H9 (cell line): ENCODE results near the gene ZNF770. TPM values are rescaled to one million over a fixed set of nuclear protein-coding genes. Genes with fewer than 3 reads are reported as not detected.

Experiments used
- DNase-seq: peaks from one replicate; pipeline ENCODE4 v3.0.0-alpha.2; 2017
- H2AFZ ChIP-seq: one replicate; pipeline ENCODE4 v1.6.1; 2013; ENCODE audit warnings: mild to moderate bottlenecking, low read length, control low read depth, moderate library complexity
- H2AK5ac ChIP-seq: 2 replicates; pipeline ENCODE4 v1.6.1; 2013; ENCODE audit warnings: low read length, control low read depth, mixed read lengths; ENCODE audit not compliant: insufficient read length
- H2BK120ac ChIP-seq: one replicate; pipeline ENCODE4 v1.6.1; 2013; ENCODE audit warnings: low read depth, mild to moderate bottlenecking, low read length, control low read depth, inconsistent platforms; ENCODE audit not compliant: poor library complexity, severe bottlenecking
- H2BK12ac ChIP-seq: 2 replicates; pipeline ENCODE4 v1.6.1; 2013; ENCODE audit warnings: low read length, control low read depth, mixed read lengths, low read depth; ENCODE audit not compliant: insufficient read length
- H2BK15ac ChIP-seq: 2 replicates; pipeline ENCODE4 v1.6.1; 2013; ENCODE audit warnings: low read depth, low read length, control low read depth
- H2BK20ac ChIP-seq: one replicate; pipeline ENCODE4 v1.6.1; 2013; ENCODE audit warnings: low read depth, mild to moderate bottlenecking, low read length, control low read depth, inconsistent platforms; ENCODE audit not compliant: poor library complexity, severe bottlenecking
- H2BK5ac ChIP-seq: 2 replicates; pipeline ENCODE4 v1.6.1; 2013; ENCODE audit warnings: low read length, control low read depth, mixed read lengths; ENCODE audit not compliant: insufficient read length
- H3K14ac ChIP-seq: 2 replicates; pipeline ENCODE4 v1.6.1; 2013; ENCODE audit warnings: low read length, control low read depth; ENCODE audit not compliant: insufficient read depth
- H3K18ac ChIP-seq: 2 replicates; pipeline ENCODE4 v1.6.1; 2013; ENCODE audit warnings: low read depth, mild to moderate bottlenecking, mixed read lengths, low read length, control low read depth; ENCODE audit not compliant: insufficient read length
- H3K23ac ChIP-seq: 2 replicates; pipeline ENCODE4 v1.6.1; 2013; ENCODE audit warnings: low read length, control low read depth, mixed read lengths, low read depth; ENCODE audit not compliant: insufficient read length
- H3K23me2 ChIP-seq: 2 replicates; pipeline ENCODE4 v1.6.1; 2013; ENCODE audit warnings: low read depth, mild to moderate bottlenecking, mixed read lengths, low read length, control low read depth; ENCODE audit not compliant: insufficient read length, poor library complexity, severe bottlenecking
- H3K27ac ChIP-seq: 2 replicates; pipeline ENCODE4 v1.5.1; 2013; ENCODE audit warnings: low read length, control low read depth, mixed read lengths, low read depth; ENCODE audit not compliant: insufficient read length
- H3K27me3 ChIP-seq: 2 replicates; pipeline ENCODE4 v1.6.1; 2013; ENCODE audit warnings: low read length, control low read depth, inconsistent platforms; ENCODE audit not compliant: insufficient read depth
- H3K4ac ChIP-seq: 2 replicates; pipeline ENCODE4 v1.6.1; 2013; ENCODE audit warnings: low read depth, mild to moderate bottlenecking, control low read depth, inconsistent platforms, low read length, moderate library complexity
- H3K4me1 ChIP-seq: 2 replicates; pipeline ENCODE4 v1.6.1; 2013; ENCODE audit warnings: low read length, control low read depth, inconsistent platforms; ENCODE audit not compliant: insufficient read depth
- H3K4me2 ChIP-seq: 2 replicates; pipeline ENCODE4 v1.6.1; 2013; ENCODE audit warnings: low read length, control low read depth, mixed read lengths; ENCODE audit not compliant: insufficient read length, insufficient read depth
- H3K56ac ChIP-seq: 2 replicates; pipeline ENCODE4 v1.6.1; 2013; ENCODE audit warnings: low read depth, mild to moderate bottlenecking, mixed read lengths, low read length, control low read depth; ENCODE audit not compliant: insufficient read length
- H3K79me1 ChIP-seq: 2 replicates; pipeline ENCODE4 v1.6.1; 2013; ENCODE audit warnings: low read depth, mild to moderate bottlenecking, moderate library complexity, low read length, control low read depth, inconsistent platforms; ENCODE audit not compliant: insufficient read depth, poor library complexity, severe bottlenecking
- H3K79me2 ChIP-seq: 2 replicates; pipeline ENCODE4 v1.6.1; 2013; ENCODE audit warnings: low read length, control low read depth, inconsistent platforms; ENCODE audit not compliant: insufficient read depth
- H3K9ac ChIP-seq: 2 replicates; pipeline ENCODE4 v1.6.1; 2013; ENCODE audit warnings: low read length, control low read depth, mixed read lengths; ENCODE audit not compliant: insufficient read length; ENCODE audit errors: extremely low read depth
- H3K9me3 ChIP-seq: one replicate; pipeline ENCODE4 v1.6.1; 2013; ENCODE audit warnings: low read depth, low read length, inconsistent platforms; ENCODE audit not compliant: control insufficient read depth
- H3T11ph ChIP-seq: one replicate; pipeline ENCODE4 v1.6.1; 2013; ENCODE audit warnings: mild to moderate bottlenecking, low read length, control low read depth, inconsistent platforms
- H4K20me1 ChIP-seq: one replicate; pipeline ENCODE4 v1.6.1; 2013; ENCODE audit not compliant: control insufficient read depth, insufficient read length, insufficient read depth
- H4K5ac ChIP-seq: 2 replicates; pipeline ENCODE4 v1.6.1; 2013; ENCODE audit warnings: low read depth, mild to moderate bottlenecking, mixed read lengths, low read length, control low read depth; ENCODE audit not compliant: insufficient read length
- H4K8ac ChIP-seq: replicated peaks from 2 replicates; pipeline ENCODE4 v1.6.1; 2013; ENCODE audit warnings: low read length, control low read depth, mixed read lengths, low read depth; ENCODE audit not compliant: insufficient read length
- H4K91ac ChIP-seq: 2 replicates; pipeline ENCODE4 v1.6.1; 2013; ENCODE audit warnings: low read depth, mild to moderate bottlenecking, moderate library complexity, mixed read lengths, low read length, control low read depth; ENCODE audit not compliant: insufficient read length
- H3K27ac Mint-ChIP-seq, 3 experiments: 2 replicates in 2 of 3; 3 replicates in 1 of 3; pipeline ENCODE4 v1.8.0; 2020 to 2021; ENCODE audit warnings: mixed read lengths in 3 of 3, mild to moderate bottlenecking in 1 of 3, moderate library complexity in 1 of 3
- H3K27me3 Mint-ChIP-seq: 2 replicates; pipeline ENCODE4 v1.8.0; 2021; ENCODE audit warnings: low read depth, mild to moderate bottlenecking, moderate library complexity, mixed read lengths
- H3K36me3 Mint-ChIP-seq, 3 experiments: 2 replicates in 2 of 3; 3 replicates in 1 of 3; pipeline ENCODE4 v1.8.0; 2020 to 2021; ENCODE audit warnings: low read depth in 3 of 3, mixed read lengths in 3 of 3; ENCODE audit not compliant: insufficient read depth in 1 of 3
- H3K4me1 Mint-ChIP-seq, 2 experiments: 2 replicates each; pipeline ENCODE4 v1.8.0; 2020; ENCODE audit warnings: mixed read lengths in 2 of 2
- H3K4me3 Mint-ChIP-seq, 2 experiments: 2 replicates in 1 of 2; 3 replicates in 1 of 2; pipeline ENCODE4 v1.8.0; 2020 to 2021; ENCODE audit warnings: mild to moderate bottlenecking in 2 of 2, mixed read lengths in 2 of 2, moderate library complexity in 1 of 2
- H3K9me3 Mint-ChIP-seq, 2 experiments: 2 replicates in 1 of 2; 3 replicates in 1 of 2; pipeline ENCODE4 v1.8.0; 2020; ENCODE audit warnings: mild to moderate bottlenecking in 2 of 2, mixed read lengths in 2 of 2, moderate library complexity in 1 of 2
- CTCF ChIP-seq: fragments of 200-600 bp; sonication (generic); conservative IDR thresholded peaks from 3 replicates; pipeline ENCODE4 v1.8.0; 2021; ENCODE audit warnings: antibody characterized with exemption, mild to moderate bottlenecking
- WGBS: extraction: QIAGEN DNeasy Blood & Tissue Kit; methylation state at CpG from one replicate; pipeline ENCODE4 v1.1.7; 2013; ENCODE audit warnings: missing lambda C conversion rate, low lambda C conversion rate, mixed read lengths; ENCODE audit not compliant: insufficient read length; ENCODE audit errors: extremely low coverage; 5-methylcytosine and 5-hydroxymethylcytosine counted together
- total RNA-seq: library from RNA; stranded (reverse); gene quantifications from 2 replicates; pipeline ENCODE4 v1.2.1, GENCODE V29; 2021

ZNF770 gene
- total RNA-seq, 1 experiment from 2014 or later, result 111 TPM

GRCh38 chr15:34942363-34942762 is 45.7 kb downstream of the ZNF770 start:
- Histone ChIP-seq H4K91ac (no peak overlapping the region), H3K4me1 (no peaks in the 10 kb centered on the region), H3K23ac (no peak overlapping the region), H3K23me2 (no peaks in the 10 kb centered on the region), H2BK12ac (no peak overlapping the region), H2AFZ (no peak overlapping the region), H3K56ac (no peak overlapping the region), H3K79me2 (no peaks in the 10 kb centered on the region), H4K5ac (no peak overlapping the region), H3K27me3 (no peaks in the 10 kb centered on the region), H3K79me1 (no peaks in the 10 kb centered on the region), H4K20me1 (no peaks in the 10 kb centered on the region), H3K4me2 (no peak overlapping the region), H2AK5ac (no peak overlapping the region), H3K9me3 (no peaks in the 10 kb centered on the region), H2BK20ac (no peak overlapping the region), H4K8ac (no peak overlapping the region), H2BK120ac (no peak overlapping the region), H2BK5ac (no peak overlapping the region), H3K18ac (no peak overlapping the region), H3K4ac (no peak overlapping the region), H3T11ph (no peak overlapping the region), H2BK15ac (no peak overlapping the region), H3K9ac (no peak overlapping the region), H3K27ac (no peak overlapping the region), H3K14ac (no peak overlapping the region)
- Mint-ChIP-seq H3K36me3 (peaks cover 9 to 56% (median 54%) of the 10 kb centered on the region in 3 experiments), H3K9me3 (no peaks in the 10 kb centered on the region; a peak in 1 of 5 replicates), H3K4me1 (no peaks in the 10 kb centered on the region), H3K4me3 (no peak overlapping the region), H3K27ac (no peak overlapping the region), H3K27me3 (no peaks in the 10 kb centered on the region)
- DNase-seq, result no peak
- no CpG with 5 or more reads among the region's 6 CpGs for WGBS
- TF ChIP-seq CTCF, result no peak
